Uterus (tissue), 4 donors: ENCODE results near the gene ZFP69. TPM values are rescaled to one million over a fixed set of nuclear protein-coding genes. Genes with fewer than 3 reads are reported as not detected.
"Not testable (repeated sequence)": the region's sequence is repeated elsewhere in the genome, so short reads cannot be mapped to it uniquely, and the experiment has no call there.

Experiments
- DNase-seq, 2 donors: peaks; one replicate each; pipeline ENCODE4 v3.0.0-alpha.2; 2019 to 2020
- H3K27ac ChIP-seq, 2 donors: fragments of 200-600 bp; sonication (generic); 1 replicate in 1 of 2; 2 replicates in 1 of 2; pipeline ENCODE4 v1.5.1; 2016 to 2018
- H3K27me3 ChIP-seq, 2 donors: fragments of 200-600 bp; sonication (generic); one replicate each; pipeline ENCODE4 v1.5.1; 2018 to 2019; ENCODE audit warnings: control low read depth in 1 of 2
- H3K36me3 ChIP-seq, 2 donors: fragments of 200-600 bp; sonication (generic); one replicate each; pipeline ENCODE4 v1.5.1; 2019; ENCODE audit warnings: control low read depth in 1 of 2
- H3K4me1 ChIP-seq, 2 donors: fragments of 200-600 bp; sonication (generic); one replicate each; pipeline ENCODE4 v1.5.1; 2018 to 2019; ENCODE audit warnings: control low read depth in 1 of 2
- H3K4me3 ChIP-seq, 2 donors: fragments of 200-600 bp; sonication (generic); 1 replicate in 1 of 2; 2 replicates in 1 of 2; pipeline ENCODE4 v1.5.1; 2018 to 2019; ENCODE audit warnings: mild to moderate bottlenecking in 1 of 2
- H3K9me3 ChIP-seq, 2 donors: fragments of 200-600 bp; sonication (generic); one replicate each; pipeline ENCODE4 v1.5.1; 2019; ENCODE audit warnings: control low read depth in 1 of 2
- POLR2A ChIP-seq, 2 donors: fragments of 450-650 bp; IDR thresholded peaks; one replicate each; pipeline ENCODE4 v1.6.1; 2016; ENCODE audit warnings: antibody characterized with exemption in 2 of 2, mild to moderate bottlenecking in 1 of 2, moderate library complexity in 1 of 2
- intact Hi-C: fragments of 100-400 bp; cut with DNase I; formaldehyde crosslinking; loops from one replicate; pipeline ENCODE4 v1.15.1; 2023; ENCODE audit warnings: low total_unique reads
- total RNA-seq, 4 donors: library from RNA; depleted of rRNA in 3 of 4; stranded (reverse); fragments of >200 nt in 3 of 4; gene quantifications; one replicate each; pipeline versions ENCODE4 v1.1.0 to v1.2.4, GENCODE V29; 2014 to 2023
- TF ChIP-seq, protein P1 (sequence below), 4 experiments: fragments of 200-600 bp in 2 of 4; fragments of 450-650 bp in 2 of 4; sonication (generic) in 2 of 4; IDR thresholded peaks; one replicate each; pipeline ENCODE4 v1.5.1; 2016 to 2019; ENCODE audit warnings: antibody characterized with exemption in 4 of 4, mild to moderate bottlenecking in 2 of 4, moderate library complexity in 1 of 4
- donor health status: DM: yes; HTN: yes; CAD: no.

ZFP69 gene
- total RNA-seq, 4 donors from 2014 or later = 0.26 to 9.0 (median 6.2) TPM; not detected in 1

DNA sequence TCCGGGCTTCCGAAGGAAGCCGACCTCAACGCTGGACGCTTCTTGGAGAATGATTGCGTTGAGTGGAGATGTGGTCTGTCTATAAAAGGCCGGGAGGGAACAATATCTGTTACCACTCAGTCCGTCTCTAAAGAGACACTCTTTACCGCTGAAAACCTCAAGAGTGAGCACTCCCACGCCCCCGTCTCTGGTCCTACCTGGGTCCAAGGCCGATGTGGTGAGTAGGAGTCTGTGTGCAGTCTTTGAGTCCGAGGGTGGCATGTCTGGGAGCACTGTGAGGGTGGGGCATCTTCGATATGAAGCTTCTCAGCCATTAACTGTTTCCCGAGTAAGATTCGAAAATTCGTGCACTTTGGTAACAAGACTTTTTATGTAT is 576 bp downstream of the ZFP69 start:
- Histone ChIP-seq H3K9me3 (peaks cover 0 to 3% of the 10 kb centered on the region in 2 donors), H3K27ac (peak overlapping the region; percentile 15 to 64), H3K36me3 (no peaks in the 10 kb centered on the region), H3K4me3 (peak overlapping the region; percentile 61 to 65), H3K4me1 (no peaks in the 10 kb centered on the region), H3K27me3 (no peaks in the 10 kb centered on the region)
- DNase-seq = peak in 1 of 2 donors; percentile 16
- intact Hi-C loops = no loop called here
- TF ChIP-seq, protein P1, sequence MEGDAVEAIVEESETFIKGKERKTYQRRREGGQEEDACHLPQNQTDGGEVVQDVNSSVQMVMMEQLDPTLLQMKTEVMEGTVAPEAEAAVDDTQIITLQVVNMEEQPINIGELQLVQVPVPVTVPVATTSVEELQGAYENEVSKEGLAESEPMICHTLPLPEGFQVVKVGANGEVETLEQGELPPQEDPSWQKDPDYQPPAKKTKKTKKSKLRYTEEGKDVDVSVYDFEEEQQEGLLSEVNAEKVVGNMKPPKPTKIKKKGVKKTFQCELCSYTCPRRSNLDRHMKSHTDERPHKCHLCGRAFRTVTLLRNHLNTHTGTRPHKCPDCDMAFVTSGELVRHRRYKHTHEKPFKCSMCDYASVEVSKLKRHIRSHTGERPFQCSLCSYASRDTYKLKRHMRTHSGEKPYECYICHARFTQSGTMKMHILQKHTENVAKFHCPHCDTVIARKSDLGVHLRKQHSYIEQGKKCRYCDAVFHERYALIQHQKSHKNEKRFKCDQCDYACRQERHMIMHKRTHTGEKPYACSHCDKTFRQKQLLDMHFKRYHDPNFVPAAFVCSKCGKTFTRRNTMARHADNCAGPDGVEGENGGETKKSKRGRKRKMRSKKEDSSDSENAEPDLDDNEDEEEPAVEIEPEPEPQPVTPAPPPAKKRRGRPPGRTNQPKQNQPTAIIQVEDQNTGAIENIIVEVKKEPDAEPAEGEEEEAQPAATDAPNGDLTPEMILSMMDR (IDR thresholded peaks at IDR 0.05) = no peak
- TF ChIP-seq POLR2A (IDR thresholded peaks at IDR 0.05) = no peak

DNA sequence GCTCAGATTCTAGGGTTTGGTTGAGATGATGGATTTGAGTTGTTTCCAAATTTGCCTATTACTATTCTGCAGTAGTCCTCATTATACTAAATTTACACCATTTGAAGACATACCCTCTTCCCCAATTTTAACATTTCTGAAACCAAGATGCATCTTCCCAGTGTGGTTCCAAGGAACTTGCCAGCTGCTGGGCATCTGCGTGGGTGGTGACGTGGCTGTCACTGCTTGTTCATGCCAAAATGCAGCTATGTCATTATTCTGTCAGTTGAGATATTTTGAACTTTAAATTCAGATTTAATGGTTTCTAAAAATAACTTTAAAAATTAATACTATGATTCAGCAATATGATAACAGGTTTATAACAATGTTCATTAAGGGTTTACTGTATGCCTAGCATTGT is 1.2 kb downstream of the ZFP69 start:
- intact Hi-C loops = no loop called here
- no peak for DNase-seq
- Histone ChIP-seq H3K27me3 (no peaks in the 10 kb centered on the region), H3K36me3 (no peaks in the 10 kb centered on the region), H3K27ac (no peak overlapping the region), H3K4me3 (peak overlapping the region in 1 of 2 donors; percentile 65), H3K4me1 (no peaks in the 10 kb centered on the region), H3K9me3 (peaks cover 0 to 3% of the 10 kb centered on the region in 2 donors)
- no peak for TF ChIP-seq POLR2A (IDR thresholded peaks at IDR 0.05)
- TF ChIP-seq, protein P1 (IDR thresholded peaks at IDR 0.05) = no peak

DNA sequence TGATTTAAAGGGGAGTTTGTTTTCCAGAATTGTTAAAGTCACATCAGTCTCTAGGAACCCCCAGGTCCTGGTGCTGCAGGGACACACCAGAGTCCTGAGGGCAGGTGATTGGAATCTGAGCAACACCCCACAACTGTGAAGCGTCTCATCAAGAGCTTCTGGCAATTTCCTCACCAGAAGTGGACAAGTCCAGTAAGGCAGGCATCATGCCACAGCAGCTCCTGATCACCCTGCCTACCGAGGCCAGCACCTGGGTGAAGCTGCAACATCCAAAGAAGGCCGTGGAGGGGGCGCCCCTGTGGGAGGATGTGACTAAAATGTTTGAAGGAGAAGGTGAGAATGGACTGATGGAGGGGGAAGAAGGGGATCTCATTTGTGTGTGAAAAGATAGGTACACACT is 2.1 kb downstream of the ZFP69 start:
- H3K27me3 ChIP-seq = no peaks in the 10 kb centered on the region
- TF ChIP-seq, protein P1 (IDR thresholded peaks at IDR 0.05) = no peak
- TF ChIP-seq POLR2A (IDR thresholded peaks at IDR 0.05) = no peak
- H3K4me1 ChIP-seq = no peaks in the 10 kb centered on the region
- DNase-seq = no peak
- no peak overlapping the region for H3K4me3 ChIP-seq
- H3K27ac ChIP-seq = no peak overlapping the region
- H3K9me3 ChIP-seq = peaks cover 0 to 3% of the 10 kb centered on the region in 2 donors
- no peaks in the 10 kb centered on the region for H3K36me3 ChIP-seq
- intact Hi-C loops = no loop called here

DNA sequence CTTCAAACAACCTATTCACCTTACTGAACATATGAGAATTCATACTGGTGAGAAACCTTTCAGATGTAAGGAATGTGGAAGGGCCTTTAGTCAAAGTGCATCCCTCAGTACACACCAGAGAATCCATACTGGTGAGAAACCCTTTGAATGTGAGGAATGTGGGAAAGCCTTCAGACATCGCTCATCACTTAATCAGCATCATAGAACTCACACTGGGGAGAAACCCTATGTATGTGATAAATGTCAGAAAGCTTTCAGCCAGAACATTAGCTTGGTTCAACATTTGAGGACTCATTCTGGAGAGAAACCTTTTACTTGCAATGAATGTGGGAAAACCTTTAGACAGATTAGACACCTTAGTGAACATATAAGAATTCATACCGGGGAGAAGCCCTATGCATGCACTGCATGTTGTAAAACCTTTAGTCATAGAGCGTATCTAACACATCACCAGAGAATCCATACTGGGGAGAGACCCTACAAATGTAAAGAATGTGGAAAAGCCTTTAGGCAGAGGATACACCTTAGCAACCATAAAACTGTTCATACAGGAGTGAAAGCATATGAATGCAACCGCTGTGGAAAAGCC is 18.3 kb downstream of the ZFP69 start:
- no peaks in the 10 kb centered on the region for H3K4me1 ChIP-seq
- no peaks in the 10 kb centered on the region for H3K27me3 ChIP-seq
- intact Hi-C loops = no loop called here
- H3K4me3 ChIP-seq = no peak overlapping the region
- no peak overlapping the region for H3K27ac ChIP-seq
- TF ChIP-seq, protein P1 (IDR thresholded peaks at IDR 0.05) = no peak
- no peak for TF ChIP-seq POLR2A (IDR thresholded peaks at IDR 0.05)
- H3K36me3 ChIP-seq = peaks cover 0 to 3% of the 10 kb centered on the region in 2 donors
- DNase-seq = no peak
- H3K9me3 ChIP-seq = peaks cover 0 to 48% of the 10 kb centered on the region in 2 donors

DNA sequence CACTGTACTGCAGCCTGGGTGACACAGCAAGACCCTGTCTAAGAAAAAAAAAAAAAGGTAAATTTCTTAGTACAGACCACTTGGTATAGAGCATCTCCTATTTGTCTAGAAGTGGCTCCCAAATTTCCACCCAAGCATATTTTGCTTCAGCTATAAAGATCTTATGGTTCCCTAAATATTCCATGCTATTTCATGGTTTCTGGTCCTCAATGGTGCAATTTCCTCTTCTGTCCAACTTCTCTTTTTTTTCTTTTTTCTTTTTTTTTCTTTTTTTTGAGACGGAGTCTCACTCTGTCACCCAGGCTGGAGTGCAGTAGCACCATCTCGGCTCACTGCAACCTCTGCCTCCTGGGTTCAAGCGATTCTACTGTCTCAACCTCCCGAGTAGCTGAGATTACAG is 25.6 kb downstream of the ZFP69 start:
- H3K36me3 ChIP-seq, DNase-seq, H3K4me3 ChIP-seq, H3K27ac ChIP-seq, H3K27me3 ChIP-seq, intact Hi-C loops, H3K4me1 ChIP-seq: not testable (repeated sequence)
- peaks cover 0 to 19% of the 10 kb centered on the region in 2 donors for H3K9me3 ChIP-seq

DNA sequence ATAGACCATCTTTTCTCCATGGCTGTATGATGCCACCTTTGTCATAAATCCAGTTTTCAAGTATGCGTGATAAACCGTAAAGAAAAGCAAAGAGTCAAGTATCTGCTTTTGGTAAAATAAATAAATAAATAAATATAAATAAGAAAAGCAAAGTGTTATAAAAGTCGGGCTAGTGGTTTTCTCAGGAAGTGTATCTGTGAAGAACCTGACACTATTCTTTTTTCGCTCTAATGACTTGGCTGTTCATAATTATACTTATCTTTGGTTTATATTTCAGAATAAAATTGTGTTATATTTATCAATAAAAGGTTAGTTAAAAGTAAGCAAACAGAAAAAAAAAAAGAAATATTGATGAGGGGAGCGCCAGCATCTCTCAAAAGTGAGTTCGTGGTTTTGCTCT is 30.9 kb downstream of the ZFP69 start:
- DNase-seq = no peak
- peak overlapping the region; percentile 53 to 74 for H3K4me3 ChIP-seq
- no peaks in the 10 kb centered on the region for H3K27me3 ChIP-seq
- H3K27ac ChIP-seq = peak overlapping the region; percentile 72 to 75
- no peaks in the 10 kb centered on the region for H3K36me3 ChIP-seq
- H3K4me1 ChIP-seq = no peaks in the 10 kb centered on the region
- intact Hi-C loops = no loop called here
- no peak for TF ChIP-seq POLR2A (IDR thresholded peaks at IDR 0.05)
- TF ChIP-seq, protein P1 (IDR thresholded peaks at IDR 0.05) = no peak
- H3K9me3 ChIP-seq = peaks cover 0 to 7% of the 10 kb centered on the region in 2 donors
